ENCODE results near the gene PIH1D2.
"Not testable (repeated sequence)": the region's sequence is repeated elsewhere in the genome, so short reads cannot be mapped to it uniquely, and the experiment has no call there.

The PIH1D2 gene

GRCh38 chr11:112095302-112095701 lies 21.5 kb upstream of the PIH1D2 start:
- not testable (repeated sequence) for H3K4me2 ChIP-seq (ENCODE audit: low read length, poor library complexity, severe bottlenecking); H2BK15ac ChIP-seq (ENCODE audit: low read depth, poor library complexity, severe bottlenecking); H3K9ac ChIP-seq (ENCODE audit: low read length); H3K4me3 ChIP-seq (ENCODE audit: insufficient read depth in 1 of 2, low read depth in 1 of 2, low read length in 2 of 2); H3K4me1 ChIP-seq (ENCODE audit: control insufficient read depth, insufficient read depth, low read depth, low read length); H2BK12ac ChIP-seq (ENCODE audit: low read length in 2 of 2); H3K4ac ChIP-seq (ENCODE audit: low read depth in 1 of 2, low read length in 2 of 2); H3K18ac ChIP-seq (ENCODE audit: low read depth in 1 of 2, low read length in 2 of 2); H2BK120ac ChIP-seq (ENCODE audit: low read depth, low read length); H3K79me1 ChIP-seq (replicated peaks; ENCODE audit: low read length, poor library complexity, severe bottlenecking); H3K14ac ChIP-seq (ENCODE audit: low read length in 2 of 2); H4K8ac ChIP-seq (ENCODE audit: low read length); H2AFZ ChIP-seq (ENCODE audit: low read depth, low read length); DNase-seq; H3K23ac ChIP-seq (ENCODE audit: low read length in 2 of 2); H3K27ac ChIP-seq (ENCODE audit: low read length, poor library complexity, severe bottlenecking); H3K27me3 ChIP-seq (ENCODE audit: control insufficient read depth in 1 of 2, insufficient read depth in 1 of 2, low read length in 2 of 2); H2BK5ac ChIP-seq (ENCODE audit: low read depth, low read length, poor library complexity, severe bottlenecking); H4K91ac ChIP-seq (ENCODE audit: low read length); H3K9me3 ChIP-seq (ENCODE audit: control insufficient read depth, low read length); H2AK5ac ChIP-seq (ENCODE audit: low read length, severe bottlenecking)
- WGBS: no CpG with 5 or more reads among the region's 2 CpGs
- H3K36me3 ChIP-seq (ENCODE audit: control insufficient read depth in 1 of 2, insufficient read depth in 2 of 2, low read depth in 1 of 2, low read length in 2 of 2): peaks cover 16 to 70% of the 10 kb centered on the region in 2 experiments

- peaks cover 11 to 75% of the 10 kb centered on the region in 2 experiments for H3K36me3 ChIP-seq (ENCODE audit: control insufficient read depth in 1 of 2, insufficient read depth in 2 of 2, low read depth in 1 of 2, low read length in 2 of 2)
- H3K4me2 ChIP-seq (ENCODE audit: low read length, poor library complexity, severe bottlenecking): peak overlapping the region; percentile 87
- H3K79me1 ChIP-seq (replicated peaks; ENCODE audit: low read length, poor library complexity, severe bottlenecking): peaks cover 19% of the 10 kb centered on the region
- H3K27me3 ChIP-seq (ENCODE audit: control insufficient read depth in 1 of 2, insufficient read depth in 1 of 2, low read length in 2 of 2): no peaks in the 10 kb centered on the region
- peak overlapping the region; percentile 32 for H2AK5ac ChIP-seq (ENCODE audit: low read length, severe bottlenecking)
- 27% methylated on average over 10 of the region's 10 CpGs for WGBS
- H3K14ac ChIP-seq (ENCODE audit: low read length in 2 of 2): peak overlapping the region in 1 of 2 experiments; percentile 49
- H2AFZ ChIP-seq (ENCODE audit: low read depth, low read length): peak overlapping the region; percentile 18
- peak overlapping the region; percentile 71 for H3K4ac ChIP-seq (ENCODE audit: low read depth in 1 of 2, low read length in 2 of 2)
- H3K27ac ChIP-seq (ENCODE audit: low read length, poor library complexity, severe bottlenecking): peak overlapping the region; percentile 14
- no peak overlapping the region for H2BK5ac ChIP-seq (ENCODE audit: low read depth, low read length, poor library complexity, severe bottlenecking)
- H2BK120ac ChIP-seq (ENCODE audit: low read depth, low read length): no peak overlapping the region
- peak overlapping the region; percentile 45 to 92 for H3K18ac ChIP-seq (ENCODE audit: low read depth in 1 of 2, low read length in 2 of 2)
- H3K9me3 ChIP-seq (ENCODE audit: control insufficient read depth, low read length): no peaks in the 10 kb centered on the region
- H4K8ac ChIP-seq (ENCODE audit: low read length): peak overlapping the region; percentile 87
- H3K23ac ChIP-seq (ENCODE audit: low read length in 2 of 2): peak overlapping the region in 1 of 2 experiments; percentile 29
- H3K4me1 ChIP-seq (ENCODE audit: control insufficient read depth, insufficient read depth, low read depth, low read length): peaks cover 5% of the 10 kb centered on the region
- H3K4me3 ChIP-seq (ENCODE audit: insufficient read depth in 1 of 2, low read depth in 1 of 2, low read length in 2 of 2): peak overlapping the region; percentile 71 to 85
- H4K91ac ChIP-seq (ENCODE audit: low read length): no peak overlapping the region
- H3K9ac ChIP-seq (ENCODE audit: low read length): peak overlapping the region; percentile 96
- DNase-seq: no peak
- H2BK12ac ChIP-seq (ENCODE audit: low read length in 2 of 2): no peak overlapping the region
- no peak overlapping the region for H2BK15ac ChIP-seq (ENCODE audit: low read depth, poor library complexity, severe bottlenecking)
These were observed 13.4 kb upstream of the PIH1D2 start for GRCh38 chr11:112087212-112087611.

- no peaks in the 10 kb centered on the region for H3K9me3 ChIP-seq (ENCODE audit: control insufficient read depth, low read length)
- H3K18ac ChIP-seq (ENCODE audit: low read depth in 1 of 2, low read length in 2 of 2): peak within 1 kb of the TSS; percentile 45 to 92
- no peak within 1 kb of the TSS for H2BK12ac ChIP-seq (ENCODE audit: low read length in 2 of 2)
- peak within 1 kb of the TSS; percentile 71 for H3K4ac ChIP-seq (ENCODE audit: low read depth in 1 of 2, low read length in 2 of 2)
- no peak within 1 kb of the TSS for H2BK120ac ChIP-seq (ENCODE audit: low read depth, low read length)
- DNase-seq: peak; percentile 97
- H4K91ac ChIP-seq (ENCODE audit: low read length): peak within 1 kb of the TSS; percentile 86
- peak within 1 kb of the TSS; percentile 87 for H3K4me2 ChIP-seq (ENCODE audit: low read length, poor library complexity, severe bottlenecking)
- peak within 1 kb of the TSS; percentile 95 for H4K8ac ChIP-seq (ENCODE audit: low read length)
- H2BK5ac ChIP-seq (ENCODE audit: low read depth, low read length, poor library complexity, severe bottlenecking): no peak within 1 kb of the TSS
- 0% methylated on average over 35 of the region's 45 CpGs for WGBS
- peak within 1 kb of the TSS; percentile 96 for H3K9ac ChIP-seq (ENCODE audit: low read length)
- no peaks in the 10 kb centered on the region for H3K27me3 ChIP-seq (ENCODE audit: control insufficient read depth in 1 of 2, insufficient read depth in 1 of 2, low read length in 2 of 2)
- no peak within 1 kb of the TSS for H2BK15ac ChIP-seq (ENCODE audit: low read depth, poor library complexity, severe bottlenecking)
- peak within 1 kb of the TSS; percentile 32 for H2AK5ac ChIP-seq (ENCODE audit: low read length, severe bottlenecking)
- H2AFZ ChIP-seq (ENCODE audit: low read depth, low read length): peak within 1 kb of the TSS; percentile 18
- peak within 1 kb of the TSS in 1 of 2 experiments; percentile 72 for H3K14ac ChIP-seq (ENCODE audit: low read length in 2 of 2)
- peak within 1 kb of the TSS in 1 of 2 experiments; percentile 29 for H3K23ac ChIP-seq (ENCODE audit: low read length in 2 of 2)
- H3K27ac ChIP-seq (ENCODE audit: low read length, poor library complexity, severe bottlenecking): peak within 1 kb of the TSS; percentile 14
- H3K79me1 ChIP-seq (replicated peaks; ENCODE audit: low read length, poor library complexity, severe bottlenecking): peaks cover 19% of the 10 kb centered on the region
- H3K4me3 ChIP-seq (ENCODE audit: insufficient read depth in 1 of 2, low read depth in 1 of 2, low read length in 2 of 2): peak within 1 kb of the TSS; percentile 71 to 85
- H3K36me3 ChIP-seq (ENCODE audit: control insufficient read depth in 1 of 2, insufficient read depth in 2 of 2, low read depth in 1 of 2, low read length in 2 of 2): peaks cover 8 to 75% of the 10 kb centered on the region in 2 experiments
- H3K4me1 ChIP-seq (ENCODE audit: control insufficient read depth, insufficient read depth, low read depth, low read length): peaks cover 5% of the 10 kb centered on the region
These were observed 12.8 kb upstream of the PIH1D2 start, which contains the start of the genes SDHD and TIMM8B for GRCh38 chr11:112086422-112087191. Gene SDHD (plus strand): TSS chr11:112086873. CDS start chr11:112086908, 35 bp downstream. Gene TIMM8B (minus strand): TSS chr11:112086756. CDS start chr11:112086723, 33 bp downstream.

GRCh38 chr11:112085822-112086421 lies 12.1 kb upstream of the PIH1D2 start:
- H3K9me3 ChIP-seq (ENCODE audit: control insufficient read depth, low read length): no peaks in the 10 kb centered on the region
- H3K36me3 ChIP-seq (ENCODE audit: control insufficient read depth in 1 of 2, insufficient read depth in 2 of 2, low read depth in 1 of 2, low read length in 2 of 2): peaks cover 11 to 70% of the 10 kb centered on the region in 2 experiments
- peak overlapping the region in 1 of 2 experiments; percentile 15 for H3K4ac ChIP-seq (ENCODE audit: low read depth in 1 of 2, low read length in 2 of 2)
- H2BK12ac ChIP-seq (ENCODE audit: low read length in 2 of 2): no peak overlapping the region
- H2AFZ ChIP-seq (ENCODE audit: low read depth, low read length): peak overlapping the region; percentile 10
- H3K18ac ChIP-seq (ENCODE audit: low read depth in 1 of 2, low read length in 2 of 2): peak overlapping the region; percentile 3 to 44
- peak overlapping the region; percentile 95 for H4K8ac ChIP-seq (ENCODE audit: low read length)
- H4K91ac ChIP-seq (ENCODE audit: low read length): peak overlapping the region; percentile 86
- H3K4me1 ChIP-seq (ENCODE audit: control insufficient read depth, insufficient read depth, low read depth, low read length): peaks cover 5% of the 10 kb centered on the region
- peak; percentile 46 for DNase-seq
- peak overlapping the region; percentile 96 for H3K9ac ChIP-seq (ENCODE audit: low read length)
- H3K14ac ChIP-seq (ENCODE audit: low read length in 2 of 2): peak overlapping the region in 1 of 2 experiments; percentile 72
- no peaks in the 10 kb centered on the region for H3K27me3 ChIP-seq (ENCODE audit: control insufficient read depth in 1 of 2, insufficient read depth in 1 of 2, low read length in 2 of 2)
- H2BK15ac ChIP-seq (ENCODE audit: low read depth, poor library complexity, severe bottlenecking): no peak overlapping the region
- H2AK5ac ChIP-seq (ENCODE audit: low read length, severe bottlenecking): no peak overlapping the region
- H2BK120ac ChIP-seq (ENCODE audit: low read depth, low read length): no peak overlapping the region
- no peak overlapping the region for H2BK5ac ChIP-seq (ENCODE audit: low read depth, low read length, poor library complexity, severe bottlenecking)
- peak overlapping the region; percentile 3 for H3K27ac ChIP-seq (ENCODE audit: low read length, poor library complexity, severe bottlenecking)
- peaks cover 15% of the 10 kb centered on the region for H3K79me1 ChIP-seq (replicated peaks; ENCODE audit: low read length, poor library complexity, severe bottlenecking)
- H3K4me3 ChIP-seq (ENCODE audit: insufficient read depth in 1 of 2, low read depth in 1 of 2, low read length in 2 of 2): peak overlapping the region; percentile 71 to 85
- peak overlapping the region in 1 of 2 experiments; percentile 11 for H3K23ac ChIP-seq (ENCODE audit: low read length in 2 of 2)
- H3K4me2 ChIP-seq (ENCODE audit: low read length, poor library complexity, severe bottlenecking): peak overlapping the region; percentile 70
- 2% methylated on average over 18 of the region's 19 CpGs for WGBS
